Measurements from ENCODE around the gene TRHDE. TPM values are rescaled to one million over a fixed set of nuclear protein-coding genes. Genes with fewer than 3 reads are reported as not detected.

Gene TRHDE
- total RNA-seq, 1 experiment from 2014 or later = not detected

DNA sequence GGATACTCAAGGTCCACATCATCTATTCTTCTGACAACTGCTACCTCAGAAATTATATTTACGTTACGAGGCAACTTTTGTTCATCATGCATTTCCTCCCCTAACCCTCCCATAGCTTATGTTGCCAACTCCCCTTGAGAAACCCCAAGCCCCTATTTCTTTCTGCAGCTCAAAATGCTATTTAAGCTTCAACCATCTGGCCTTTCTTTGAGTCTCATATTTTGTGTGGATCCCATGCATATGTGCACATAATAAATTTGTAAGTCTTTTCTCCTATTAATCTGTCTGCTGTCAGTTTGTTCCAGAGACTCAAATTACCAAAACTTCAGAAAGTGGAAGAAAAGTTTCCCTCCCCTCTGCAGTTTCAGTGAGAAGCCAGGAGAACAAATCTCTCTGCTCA is 444.1 kb downstream of the TRHDE start:
- peaks cover 3% of the 10 kb centered on the region for H3K9me3 Mint-ChIP-seq (ENCODE audit: unreplicated experiment)
- H3K36me3 Mint-ChIP-seq (ENCODE audit: insufficient read depth, unreplicated experiment) = no peaks in the 10 kb centered on the region
- H3K4me3 Mint-ChIP-seq (ENCODE audit: unreplicated experiment) = no peak overlapping the region
- H3K4me1 Mint-ChIP-seq (ENCODE audit: insufficient read depth, unreplicated experiment) = no peaks in the 10 kb centered on the region
- ChIA-PET CTCF (no interaction called here), POLR2A (interaction anchor here (0.6 kb wide), 1 partner anchor 1219 kb away, joined by 3 read pairs; no protein-coding TSS in a partner anchor)
- intact Hi-C loops (cut with micrococcal nuclease) = no loop called here
- no peak for DNase-seq (ENCODE audit: unreplicated experiment)
- no peak overlapping the region for H3K27ac Mint-ChIP-seq (ENCODE audit: low read depth, unreplicated experiment)
- no TSS peak for BruUV-seq (replicated peaks)
- no peaks in the 10 kb centered on the region for H3K27me3 Mint-ChIP-seq (ENCODE audit: insufficient read depth, unreplicated experiment)
- TF ChIP-seq, protein P1, sequence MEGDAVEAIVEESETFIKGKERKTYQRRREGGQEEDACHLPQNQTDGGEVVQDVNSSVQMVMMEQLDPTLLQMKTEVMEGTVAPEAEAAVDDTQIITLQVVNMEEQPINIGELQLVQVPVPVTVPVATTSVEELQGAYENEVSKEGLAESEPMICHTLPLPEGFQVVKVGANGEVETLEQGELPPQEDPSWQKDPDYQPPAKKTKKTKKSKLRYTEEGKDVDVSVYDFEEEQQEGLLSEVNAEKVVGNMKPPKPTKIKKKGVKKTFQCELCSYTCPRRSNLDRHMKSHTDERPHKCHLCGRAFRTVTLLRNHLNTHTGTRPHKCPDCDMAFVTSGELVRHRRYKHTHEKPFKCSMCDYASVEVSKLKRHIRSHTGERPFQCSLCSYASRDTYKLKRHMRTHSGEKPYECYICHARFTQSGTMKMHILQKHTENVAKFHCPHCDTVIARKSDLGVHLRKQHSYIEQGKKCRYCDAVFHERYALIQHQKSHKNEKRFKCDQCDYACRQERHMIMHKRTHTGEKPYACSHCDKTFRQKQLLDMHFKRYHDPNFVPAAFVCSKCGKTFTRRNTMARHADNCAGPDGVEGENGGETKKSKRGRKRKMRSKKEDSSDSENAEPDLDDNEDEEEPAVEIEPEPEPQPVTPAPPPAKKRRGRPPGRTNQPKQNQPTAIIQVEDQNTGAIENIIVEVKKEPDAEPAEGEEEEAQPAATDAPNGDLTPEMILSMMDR (IDR thresholded peaks at IDR 0.05; ENCODE audit: unreplicated experiment) = no peak

DNA sequence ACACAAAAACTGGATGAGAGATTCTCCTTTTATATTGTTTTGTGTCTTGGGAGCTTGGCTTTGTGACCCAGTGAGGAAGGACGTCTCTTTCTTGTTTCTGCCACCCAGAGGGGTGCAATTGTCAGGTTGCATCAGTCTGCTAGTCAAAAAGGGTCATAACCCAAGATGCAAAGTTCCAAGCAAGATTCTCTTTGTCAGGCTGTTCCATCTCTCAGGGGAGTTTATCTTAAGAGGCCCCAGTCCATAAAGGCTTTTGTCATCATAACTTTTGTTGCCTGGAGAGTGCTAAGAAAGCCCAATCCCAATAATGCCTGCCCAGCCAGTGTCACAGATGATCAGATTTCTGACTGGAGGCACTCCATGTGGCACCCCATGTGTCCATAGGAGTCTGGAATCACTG is 444.9 kb downstream of the TRHDE start:
- intact Hi-C loops (cut with micrococcal nuclease) = no loop called here
- H3K27me3 Mint-ChIP-seq (ENCODE audit: insufficient read depth, unreplicated experiment) = no peaks in the 10 kb centered on the region
- DNase-seq (ENCODE audit: unreplicated experiment) = no peak
- ChIA-PET POLR2A (no interaction called here), CTCF (no interaction called here)
- no peak overlapping the region for H3K4me3 Mint-ChIP-seq (ENCODE audit: unreplicated experiment)
- no TSS peak for BruUV-seq (replicated peaks)
- H3K9me3 Mint-ChIP-seq (ENCODE audit: unreplicated experiment) = peaks cover 10% of the 10 kb centered on the region
- no peak overlapping the region for H3K27ac Mint-ChIP-seq (ENCODE audit: low read depth, unreplicated experiment)
- no peaks in the 10 kb centered on the region for H3K4me1 Mint-ChIP-seq (ENCODE audit: insufficient read depth, unreplicated experiment)
- TF ChIP-seq, protein P1 (IDR thresholded peaks at IDR 0.05; ENCODE audit: unreplicated experiment) = no peak
- H3K36me3 Mint-ChIP-seq (ENCODE audit: insufficient read depth, unreplicated experiment) = no peaks in the 10 kb centered on the region

Measured in MCF 10A (cell line).